GM12878 (cell line): ENCODE results near the gene CCNYL1.
"Not testable (repeated sequence)": the region's sequence is repeated elsewhere in the genome, so short reads cannot be mapped to it uniquely, and the experiment has no call there.

ENCODE experiments used
- TAF1 ChIP-seq: IDR thresholded peaks from 2 replicates; pipeline ENCODE4 v1.6.1; 2011; ENCODE audit warnings: mild to moderate bottlenecking, low read depth, low read length, borderline replicate concordance
- TF ChIP-seq, protein P1 (sequence below): IDR thresholded peaks from 2 replicates; pipeline ENCODE4 v1.6.1; 2012; ENCODE audit warnings: low read depth, low read length, improper control_type of control experiment

DNA sequence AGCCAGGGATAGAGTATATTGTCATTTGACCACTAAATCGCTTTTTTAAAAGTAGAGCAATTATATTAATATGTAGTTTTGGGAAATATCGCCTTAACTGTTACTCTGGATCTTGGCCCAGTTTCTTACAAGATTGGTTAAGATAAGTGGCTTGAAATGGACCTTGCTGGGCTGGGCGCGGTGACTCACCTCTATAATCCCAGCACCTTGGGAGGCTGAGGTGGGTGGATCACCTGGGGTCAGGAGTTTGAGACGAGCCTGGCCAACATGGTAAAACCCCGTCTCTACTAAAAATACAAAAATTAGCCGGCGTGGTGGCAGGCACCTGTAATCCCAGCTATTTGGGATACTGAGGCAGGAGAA, 12.0 kb downstream of the CCNYL1 start:
- not testable (repeated sequence) for TF ChIP-seq TAF1
- TF ChIP-seq, protein P1, sequence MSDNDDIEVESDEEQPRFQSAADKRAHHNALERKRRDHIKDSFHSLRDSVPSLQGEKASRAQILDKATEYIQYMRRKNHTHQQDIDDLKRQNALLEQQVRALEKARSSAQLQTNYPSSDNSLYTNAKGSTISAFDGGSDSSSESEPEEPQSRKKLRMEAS, result not testable (repeated sequence)
